WTC11 (cell line): ENCODE data around the gene YBEY. TPM values are rescaled to one million over a fixed set of nuclear protein-coding genes. Genes with fewer than 3 reads are reported as not detected.
A peak's percentile ranks its signal among the peaks of the same experiment; 100 is the strongest.

Source experiments
- ATAC-seq: fragments of 200-7000 bp; cut with Tn5 transposase; 2 replicates; pipeline ENCODE4 v1.10.0; 2021; ENCODE audit warnings: mild to moderate bottlenecking, moderate library complexity
- CTCF ChIA-PET: fragments of 300-600 bp; sonication (Branson Sonifier 250); formaldehyde crosslinking; loops from one replicate; lab custom pipeline; 2021; ENCODE audit warnings: antibody characterized with exemption; lab: Charles Lee
- POLR2A ChIA-PET: fragments of 350-600 bp; sonication (Branson Sonifier 250); formaldehyde crosslinking; loops from one replicate; lab custom pipeline; 2021; ENCODE audit warnings: antibody characterized with exemption; lab: Charles Lee
- DNase-seq: peaks from one replicate; pipeline ENCODE4 v3.0.0; 2021; ENCODE audit warnings: low spot score
- H3K27ac Mint-ChIP-seq: 2 replicates; pipeline ENCODE4 v1.8.0; 2021; ENCODE audit warnings: mixed read lengths
- H3K27me3 Mint-ChIP-seq: 2 replicates; pipeline ENCODE4 v1.8.0; 2021; ENCODE audit warnings: low read depth, mild to moderate bottlenecking, moderate library complexity, mixed read lengths
- H3K36me3 Mint-ChIP-seq: 2 replicates; pipeline ENCODE4 v1.8.0; 2021; ENCODE audit warnings: mixed read lengths
- H3K4me1 Mint-ChIP-seq: 2 replicates; pipeline ENCODE4 v1.8.0; 2022; ENCODE audit warnings: mixed read lengths
- H3K4me3 Mint-ChIP-seq: 2 replicates; pipeline ENCODE4 v1.8.0; 2021; ENCODE audit warnings: mild to moderate bottlenecking, moderate library complexity, mixed read lengths
- H3K9me3 Mint-ChIP-seq: 2 replicates; pipeline ENCODE4 v1.8.0; 2021; ENCODE audit warnings: mixed read lengths
- ATF1 ChIP-seq: sonication (generic); formaldehyde crosslinking; IDR thresholded peaks from 2 replicates; pipeline ENCODE4 v1.8.1; 2023; ENCODE audit warnings: mild to moderate bottlenecking, moderate library complexity, missing genetic modification reagents
- GABPB1 ChIP-seq: sonication (generic); formaldehyde crosslinking; IDR thresholded peaks from 2 replicates; pipeline ENCODE4 v1.8.1; 2023; ENCODE audit warnings: mild to moderate bottlenecking, missing genetic modification reagents
- OVOL2 ChIP-seq: fragments of 250-450 bp; sonication (Bioruptor Pico); IDR thresholded peaks from 2 replicates; pipeline ENCODE4 v1.9.0; 2021; ENCODE audit warnings: mild to moderate bottlenecking, borderline replicate concordance
- PRRX2 ChIP-seq: fragments of 250-450 bp; sonication (Bioruptor Pico); IDR thresholded peaks from 2 replicates; pipeline ENCODE4 v1.8.0; 2021; ENCODE audit warnings: mild to moderate bottlenecking
- SMAD4 ChIP-seq: sonication (generic); formaldehyde crosslinking; IDR thresholded peaks from 2 replicates; pipeline ENCODE4 v1.8.0; 2022; ENCODE audit warnings: mild to moderate bottlenecking, missing genetic modification reagents
- TEAD4 ChIP-seq: sonication (generic); formaldehyde crosslinking; IDR thresholded peaks from 2 replicates; pipeline ENCODE4 v1.8.0; 2022; ENCODE audit warnings: mild to moderate bottlenecking, missing genetic modification reagents
- ZNF121 ChIP-seq: sonication (generic); formaldehyde crosslinking; IDR thresholded peaks from 2 replicates; pipeline ENCODE4 v1.8.0; 2023; ENCODE audit warnings: missing genetic modification reagents
- ZNF219 ChIP-seq: sonication (generic); formaldehyde crosslinking; IDR thresholded peaks from 2 replicates; pipeline ENCODE4 v1.8.0; 2023; ENCODE audit warnings: missing genetic modification reagents, mild to moderate bottlenecking, borderline replicate concordance
- ZNF423 ChIP-seq: fragments of 250-450 bp; sonication (Bioruptor Pico); IDR thresholded peaks from 2 replicates; pipeline ENCODE4 v2.1.2; 2022; ENCODE audit warnings: mild to moderate bottlenecking, moderate library complexity
- total RNA-seq: library from RNA; stranded (reverse); gene quantifications from 3 replicates; pipeline ENCODE4 v1.2.3, GENCODE V29; 2021
- TF ChIP-seq, protein P1 (sequence below): sonication (generic); formaldehyde crosslinking; IDR thresholded peaks from 2 replicates; pipeline ENCODE4 v1.8.1; 2022; ENCODE audit warnings: mild to moderate bottlenecking, moderate library complexity, missing genetic modification reagents
- TF ChIP-seq, protein P2 (sequence below): fragments of 250-450 bp; sonication (Bioruptor Pico); conservative IDR thresholded peaks from 2 replicates; pipeline ENCODE4 v1.9.0; 2021; ENCODE audit warnings: mild to moderate bottlenecking
- TF ChIP-seq, protein P3 (sequence below): fragments of 200-600 bp; IDR thresholded peaks from 2 replicates; pipeline ENCODE4 v1.8.0; 2022; ENCODE audit warnings: antibody characterized with exemption
- TF ChIP-seq, protein P4 (sequence below): sonication (generic); formaldehyde crosslinking; IDR thresholded peaks from 2 replicates; pipeline ENCODE4 v1.8.1; 2022; ENCODE audit warnings: missing genetic modification reagents, borderline replicate concordance
- TF ChIP-seq, protein P5 (sequence below): sonication (generic); formaldehyde crosslinking; IDR thresholded peaks from 2 replicates; pipeline ENCODE4 v1.8.1; 2023; ENCODE audit warnings: mild to moderate bottlenecking, missing genetic modification reagents, borderline replicate concordance
- TF ChIP-seq, protein P6 (sequence below): sonication (generic); formaldehyde crosslinking; conservative IDR thresholded peaks from 2 replicates; pipeline ENCODE4 v1.8.1; 2022; ENCODE audit warnings: mild to moderate bottlenecking, missing genetic modification reagents
- TF ChIP-seq, protein P7 (sequence below): sonication (generic); formaldehyde crosslinking; IDR thresholded peaks from 2 replicates; pipeline ENCODE4 v1.8.0; 2023; ENCODE audit warnings: mild to moderate bottlenecking, missing genetic modification reagents

The YBEY gene
- total RNA-seq, 1 experiment from 2014 or later = 27.4 TPM

DNA sequence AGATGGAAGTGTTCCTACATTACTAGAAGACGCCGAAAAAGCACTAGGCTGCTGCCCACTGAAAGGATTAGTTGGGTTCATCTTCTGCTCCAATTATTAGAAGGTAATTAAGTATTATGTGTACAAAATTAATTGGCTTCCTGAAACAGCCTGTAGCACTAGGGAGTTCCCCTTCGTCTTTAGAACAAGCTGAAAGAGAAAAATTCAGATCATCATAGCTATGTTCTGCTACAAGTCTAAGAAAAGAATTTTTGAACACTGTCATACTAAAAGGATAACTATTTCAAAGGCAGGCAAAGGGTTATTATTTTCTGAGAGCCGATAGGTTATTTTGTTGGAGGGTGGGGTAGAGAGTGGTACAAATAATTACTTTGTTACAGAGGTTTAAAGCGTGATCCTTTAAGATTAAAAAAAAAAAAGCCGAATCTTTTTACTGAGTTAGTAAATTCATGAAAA is 908 bp upstream of the YBEY start, which contains the start of gene MCM3AP:
TSS of gene MCM3AP (minus strand) at position 406 of the 456 bp plus-strand sequence. CDS start at position 81, 325 bp downstream.
- no peaks in the 10 kb centered on the region for H3K27me3 Mint-ChIP-seq
- TF ChIP-seq, protein P1, sequence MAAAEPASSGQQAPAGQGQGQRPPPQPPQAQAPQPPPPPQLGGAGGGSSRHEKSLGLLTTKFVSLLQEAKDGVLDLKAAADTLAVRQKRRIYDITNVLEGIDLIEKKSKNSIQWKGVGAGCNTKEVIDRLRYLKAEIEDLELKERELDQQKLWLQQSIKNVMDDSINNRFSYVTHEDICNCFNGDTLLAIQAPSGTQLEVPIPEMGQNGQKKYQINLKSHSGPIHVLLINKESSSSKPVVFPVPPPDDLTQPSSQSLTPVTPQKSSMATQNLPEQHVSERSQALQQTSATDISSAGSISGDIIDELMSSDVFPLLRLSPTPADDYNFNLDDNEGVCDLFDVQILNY (CRISPR knock-in tag) = no peak
- TF ChIP-seq, protein P2, sequence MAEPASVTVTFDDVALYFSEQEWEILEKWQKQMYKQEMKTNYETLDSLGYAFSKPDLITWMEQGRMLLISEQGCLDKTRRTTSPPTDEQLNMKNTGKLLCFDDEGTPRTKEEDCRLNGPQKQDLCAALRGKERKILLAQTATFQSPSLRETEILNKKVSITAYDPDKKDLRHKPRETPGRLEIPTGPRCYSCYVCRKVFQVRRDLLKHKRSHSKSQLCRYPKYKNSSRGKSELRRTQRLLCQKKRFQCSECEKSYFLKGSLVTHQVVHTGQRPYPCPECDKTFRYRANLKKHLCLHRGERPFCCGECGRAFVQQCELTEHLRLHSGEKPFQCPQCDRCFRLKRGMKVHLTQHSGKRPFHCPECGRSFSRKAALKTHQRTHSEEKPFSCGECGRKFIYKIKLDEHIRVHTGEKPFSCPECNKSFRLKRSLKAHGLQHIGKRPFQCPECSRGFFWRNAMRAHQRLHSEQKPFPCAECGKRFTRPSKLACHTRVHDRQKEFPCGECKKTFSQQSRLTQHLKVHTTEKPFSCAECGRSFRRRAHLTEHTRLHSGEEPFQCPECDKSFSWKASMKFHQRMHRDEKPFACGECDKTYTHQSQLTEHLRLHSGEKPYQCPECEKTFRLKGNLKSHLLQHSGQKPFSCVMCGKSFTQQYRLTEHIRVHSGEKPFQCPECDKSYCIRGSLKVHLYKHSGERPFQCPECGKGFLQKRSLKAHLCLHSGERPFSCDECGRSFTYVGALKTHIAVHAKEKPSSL = no peak
- no peak for TF ChIP-seq PRRX2
- no peak for TF ChIP-seq GABPB1
- TF ChIP-seq ZNF121 (CRISPR knock-in tag) = no peak
- TF ChIP-seq, protein P3, sequence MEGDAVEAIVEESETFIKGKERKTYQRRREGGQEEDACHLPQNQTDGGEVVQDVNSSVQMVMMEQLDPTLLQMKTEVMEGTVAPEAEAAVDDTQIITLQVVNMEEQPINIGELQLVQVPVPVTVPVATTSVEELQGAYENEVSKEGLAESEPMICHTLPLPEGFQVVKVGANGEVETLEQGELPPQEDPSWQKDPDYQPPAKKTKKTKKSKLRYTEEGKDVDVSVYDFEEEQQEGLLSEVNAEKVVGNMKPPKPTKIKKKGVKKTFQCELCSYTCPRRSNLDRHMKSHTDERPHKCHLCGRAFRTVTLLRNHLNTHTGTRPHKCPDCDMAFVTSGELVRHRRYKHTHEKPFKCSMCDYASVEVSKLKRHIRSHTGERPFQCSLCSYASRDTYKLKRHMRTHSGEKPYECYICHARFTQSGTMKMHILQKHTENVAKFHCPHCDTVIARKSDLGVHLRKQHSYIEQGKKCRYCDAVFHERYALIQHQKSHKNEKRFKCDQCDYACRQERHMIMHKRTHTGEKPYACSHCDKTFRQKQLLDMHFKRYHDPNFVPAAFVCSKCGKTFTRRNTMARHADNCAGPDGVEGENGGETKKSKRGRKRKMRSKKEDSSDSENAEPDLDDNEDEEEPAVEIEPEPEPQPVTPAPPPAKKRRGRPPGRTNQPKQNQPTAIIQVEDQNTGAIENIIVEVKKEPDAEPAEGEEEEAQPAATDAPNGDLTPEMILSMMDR = no peak
- no peak for TF ChIP-seq ZNF423
- TF ChIP-seq, protein P4, sequence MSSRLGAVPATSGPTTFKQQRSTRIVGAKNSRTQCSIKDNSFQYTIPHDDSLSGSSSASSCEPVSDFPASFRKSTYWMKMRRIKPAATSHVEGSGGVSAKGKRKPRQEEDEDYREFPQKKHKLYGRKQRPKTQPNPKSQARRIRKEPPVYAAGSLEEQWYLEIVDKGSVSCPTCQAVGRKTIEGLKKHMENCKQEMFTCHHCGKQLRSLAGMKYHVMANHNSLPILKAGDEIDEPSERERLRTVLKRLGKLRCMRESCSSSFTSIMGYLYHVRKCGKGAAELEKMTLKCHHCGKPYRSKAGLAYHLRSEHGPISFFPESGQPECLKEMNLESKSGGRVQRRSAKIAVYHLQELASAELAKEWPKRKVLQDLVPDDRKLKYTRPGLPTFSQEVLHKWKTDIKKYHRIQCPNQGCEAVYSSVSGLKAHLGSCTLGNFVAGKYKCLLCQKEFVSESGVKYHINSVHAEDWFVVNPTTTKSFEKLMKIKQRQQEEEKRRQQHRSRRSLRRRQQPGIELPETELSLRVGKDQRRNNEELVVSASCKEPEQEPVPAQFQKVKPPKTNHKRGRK = no peak
- TF ChIP-seq SMAD4 = no peak
- H3K27ac Mint-ChIP-seq = peak within 1 kb of the TSS; percentile 89
- ATAC-seq = no peak
- peaks cover 27% of the 10 kb centered on the region for H3K36me3 Mint-ChIP-seq
- CTCF ChIA-PET = interaction anchor here (0.7 kb wide), 1 partner anchor 131 kb away, joined by 3 read pairs; no protein-coding TSS in a partner anchor
- H3K9me3 Mint-ChIP-seq = no peaks in the 10 kb centered on the region
- peaks cover 49% of the 10 kb centered on the region for H3K4me1 Mint-ChIP-seq
- peak within 1 kb of the TSS; percentile 88 for H3K4me3 Mint-ChIP-seq
- DNase-seq = no peak
- POLR2A ChIA-PET = interaction anchor here (0.5 to 1.4 kb wide), 3 partner anchors 38 to 213 kb away, joined by 3 to 4 read pairs (median 3); no protein-coding TSS in a partner anchor

DNA sequence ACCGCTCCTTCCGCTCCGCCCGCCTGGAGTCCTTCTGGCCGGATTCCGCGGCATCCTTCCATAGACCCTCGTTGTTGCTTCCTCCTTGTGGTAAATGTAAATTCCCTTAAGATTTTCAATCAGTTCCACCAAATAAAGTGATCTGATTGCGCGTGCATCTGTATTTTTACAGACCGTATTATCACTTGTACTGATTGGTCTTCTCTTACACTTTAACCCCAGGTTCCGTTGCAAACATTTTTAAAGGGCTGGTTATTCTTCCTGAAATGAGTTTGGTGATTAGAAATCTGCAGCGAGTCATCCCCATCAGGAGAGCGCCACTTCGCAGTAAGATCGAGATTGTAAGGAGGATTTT is 483 bp downstream of the YBEY start:
- H3K4me3 Mint-ChIP-seq = peak overlapping the region; percentile 88
- no peaks in the 10 kb centered on the region for H3K27me3 Mint-ChIP-seq
- peaks cover 24% of the 10 kb centered on the region for H3K36me3 Mint-ChIP-seq
- peak overlapping the region; percentile 97 for H3K27ac Mint-ChIP-seq
- POLR2A ChIA-PET = no interaction called here
- TF ChIP-seq, protein P5, sequence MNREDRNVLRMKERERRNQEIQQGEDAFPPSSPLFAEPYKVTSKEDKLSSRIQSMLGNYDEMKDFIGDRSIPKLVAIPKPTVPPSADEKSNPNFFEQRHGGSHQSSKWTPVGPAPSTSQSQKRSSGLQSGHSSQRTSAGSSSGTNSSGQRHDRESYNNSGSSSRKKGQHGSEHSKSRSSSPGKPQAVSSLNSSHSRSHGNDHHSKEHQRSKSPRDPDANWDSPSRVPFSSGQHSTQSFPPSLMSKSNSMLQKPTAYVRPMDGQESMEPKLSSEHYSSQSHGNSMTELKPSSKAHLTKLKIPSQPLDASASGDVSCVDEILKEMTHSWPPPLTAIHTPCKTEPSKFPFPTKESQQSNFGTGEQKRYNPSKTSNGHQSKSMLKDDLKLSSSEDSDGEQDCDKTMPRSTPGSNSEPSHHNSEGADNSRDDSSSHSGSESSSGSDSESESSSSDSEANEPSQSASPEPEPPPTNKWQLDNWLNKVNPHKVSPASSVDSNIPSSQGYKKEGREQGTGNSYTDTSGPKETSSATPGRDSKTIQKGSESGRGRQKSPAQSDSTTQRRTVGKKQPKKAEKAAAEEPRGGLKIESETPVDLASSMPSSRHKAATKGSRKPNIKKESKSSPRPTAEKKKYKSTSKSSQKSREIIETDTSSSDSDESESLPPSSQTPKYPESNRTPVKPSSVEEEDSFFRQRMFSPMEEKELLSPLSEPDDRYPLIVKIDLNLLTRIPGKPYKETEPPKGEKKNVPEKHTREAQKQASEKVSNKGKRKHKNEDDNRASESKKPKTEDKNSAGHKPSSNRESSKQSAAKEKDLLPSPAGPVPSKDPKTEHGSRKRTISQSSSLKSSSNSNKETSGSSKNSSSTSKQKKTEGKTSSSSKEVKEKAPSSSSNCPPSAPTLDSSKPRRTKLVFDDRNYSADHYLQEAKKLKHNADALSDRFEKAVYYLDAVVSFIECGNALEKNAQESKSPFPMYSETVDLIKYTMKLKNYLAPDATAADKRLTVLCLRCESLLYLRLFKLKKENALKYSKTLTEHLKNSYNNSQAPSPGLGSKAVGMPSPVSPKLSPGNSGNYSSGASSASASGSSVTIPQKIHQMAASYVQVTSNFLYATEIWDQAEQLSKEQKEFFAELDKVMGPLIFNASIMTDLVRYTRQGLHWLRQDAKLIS = no peak
- TF ChIP-seq, protein P6, sequence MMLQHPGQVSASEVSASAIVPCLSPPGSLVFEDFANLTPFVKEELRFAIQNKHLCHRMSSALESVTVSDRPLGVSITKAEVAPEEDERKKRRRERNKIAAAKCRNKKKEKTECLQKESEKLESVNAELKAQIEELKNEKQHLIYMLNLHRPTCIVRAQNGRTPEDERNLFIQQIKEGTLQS (CRISPR knock-in tag) = no peak
- TF ChIP-seq, protein P7, sequence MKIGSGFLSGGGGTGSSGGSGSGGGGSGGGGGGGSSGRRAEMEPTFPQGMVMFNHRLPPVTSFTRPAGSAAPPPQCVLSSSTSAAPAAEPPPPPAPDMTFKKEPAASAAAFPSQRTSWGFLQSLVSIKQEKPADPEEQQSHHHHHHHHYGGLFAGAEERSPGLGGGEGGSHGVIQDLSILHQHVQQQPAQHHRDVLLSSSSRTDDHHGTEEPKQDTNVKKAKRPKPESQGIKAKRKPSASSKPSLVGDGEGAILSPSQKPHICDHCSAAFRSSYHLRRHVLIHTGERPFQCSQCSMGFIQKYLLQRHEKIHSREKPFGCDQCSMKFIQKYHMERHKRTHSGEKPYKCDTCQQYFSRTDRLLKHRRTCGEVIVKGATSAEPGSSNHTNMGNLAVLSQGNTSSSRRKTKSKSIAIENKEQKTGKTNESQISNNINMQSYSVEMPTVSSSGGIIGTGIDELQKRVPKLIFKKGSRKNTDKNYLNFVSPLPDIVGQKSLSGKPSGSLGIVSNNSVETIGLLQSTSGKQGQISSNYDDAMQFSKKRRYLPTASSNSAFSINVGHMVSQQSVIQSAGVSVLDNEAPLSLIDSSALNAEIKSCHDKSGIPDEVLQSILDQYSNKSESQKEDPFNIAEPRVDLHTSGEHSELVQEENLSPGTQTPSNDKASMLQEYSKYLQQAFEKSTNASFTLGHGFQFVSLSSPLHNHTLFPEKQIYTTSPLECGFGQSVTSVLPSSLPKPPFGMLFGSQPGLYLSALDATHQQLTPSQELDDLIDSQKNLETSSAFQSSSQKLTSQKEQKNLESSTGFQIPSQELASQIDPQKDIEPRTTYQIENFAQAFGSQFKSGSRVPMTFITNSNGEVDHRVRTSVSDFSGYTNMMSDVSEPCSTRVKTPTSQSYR = no peak
- TF ChIP-seq ZNF219 (CRISPR knock-in tag) (no peak), ATF1 (CRISPR knock-in tag) (no peak), OVOL2 (CRISPR knock-in tag) (no peak), TEAD4 (CRISPR knock-in tag) (no peak)
- CTCF ChIA-PET = no interaction called here
- ATAC-seq (no peak), DNase-seq (no peak)
- peaks cover 51% of the 10 kb centered on the region for H3K4me1 Mint-ChIP-seq
- H3K9me3 Mint-ChIP-seq = no peaks in the 10 kb centered on the region
